HG02623 (cell line): ENCODE results near the gene KRT14.

Experiments
- ATAC-seq: cut with Tn5 transposase; IDR thresholded peaks from one replicate; pipeline ENCODE4 v1.9.1; 2021; ENCODE audit warnings: moderate library complexity; ENCODE audit not compliant: unreplicated experiment

KRT14 gene

DNA sequence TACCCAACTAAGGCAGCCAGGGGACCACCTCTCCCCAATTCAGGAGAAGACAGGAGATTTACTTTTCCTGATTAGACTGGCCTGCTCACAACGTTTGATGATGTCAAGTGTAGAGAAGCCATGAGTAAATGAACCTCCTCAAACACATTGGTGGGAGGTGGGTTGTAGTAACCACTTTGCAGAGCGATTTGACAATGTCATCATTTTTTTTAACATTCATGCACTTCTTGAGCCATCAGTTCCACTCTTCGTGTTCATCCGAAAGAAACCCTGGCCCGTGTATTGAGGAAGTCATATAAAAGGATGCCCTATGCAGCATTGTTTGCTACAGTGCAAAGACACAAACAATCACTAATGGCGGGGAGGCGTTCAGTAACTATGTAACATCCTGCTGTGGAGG is 53.1 kb downstream of the KRT14 start:
- no peak for ATAC-seq

DNA sequence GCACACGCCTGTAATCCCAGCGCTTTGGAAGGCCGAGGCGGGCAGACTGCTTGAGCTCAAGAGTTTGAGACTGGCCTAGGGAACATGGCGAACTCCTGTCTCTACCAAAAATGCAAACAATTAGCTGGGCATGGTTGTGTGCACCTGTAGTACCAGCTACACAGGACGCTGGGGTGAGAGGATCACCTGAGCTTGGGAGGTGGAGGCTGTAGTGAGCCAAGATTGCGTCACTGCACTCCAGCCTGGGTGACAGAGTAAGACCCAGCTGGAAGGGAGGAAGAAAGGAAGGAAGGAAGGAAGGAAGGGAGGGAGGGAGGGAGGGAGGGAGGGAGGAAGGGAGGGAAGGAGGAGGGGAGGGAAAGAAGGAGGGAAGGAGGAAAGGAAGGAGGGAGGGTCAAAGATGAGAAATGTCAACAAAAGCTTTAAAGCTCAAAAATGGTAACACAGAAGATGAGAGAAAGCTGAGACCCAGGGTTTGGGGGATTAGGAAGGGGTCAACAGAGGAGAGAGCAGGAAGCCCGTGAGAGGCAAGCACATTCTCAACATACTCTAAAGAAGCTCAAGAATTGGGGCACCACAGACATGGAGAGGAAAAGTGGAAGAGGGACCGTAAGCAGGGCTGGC is 53.6 kb downstream of the KRT14 start:
- ATAC-seq = no peak
